CD14-positive monocyte (primary cell): ENCODE results near the gene CARD19. TPM values are rescaled to one million over a fixed set of nuclear protein-coding genes. Genes with fewer than 3 reads are reported as not detected.

ENCODE experiments used
- DNase-seq, 3 donors: peaks; one replicate each; pipeline ENCODE4 v3.0.0-alpha.2; 2011 to 2022
- H2AFZ ChIP-seq: 2 replicates; pipeline ENCODE4 v1.6.0; 2012; ENCODE audit warnings: mild to moderate bottlenecking, low read depth, low read length, inconsistent platforms; ENCODE audit not compliant: insufficient read depth, poor library complexity, severe bottlenecking
- H3K27ac ChIP-seq, 2 donors: 1 replicate in 1 of 2; 2 replicates in 1 of 2; pipeline ENCODE4 v1.5.1; 2012 to 2013; ENCODE audit warnings: low read length in 2 of 2, control low read depth in 1 of 2, inconsistent platforms in 1 of 2, low read depth in 1 of 2, mild to moderate bottlenecking in 1 of 2
- H3K27me3 ChIP-seq, 2 donors: one replicate each; pipeline versions ENCODE4 v1.6.0 to v1.6.1; 2011 to 2013; ENCODE audit warnings: low read length in 2 of 2; ENCODE audit not compliant: control insufficient read depth in 2 of 2, insufficient read depth in 2 of 2
- H3K36me3 ChIP-seq, 2 donors: replicated peaks in 1 of 2; 1 replicate in 1 of 2; 2 replicates in 1 of 2; pipeline versions ENCODE4 v1.5.1 to v1.6.1; 2012 to 2013; ENCODE audit warnings: low read length in 2 of 2, control low read depth in 1 of 2, inconsistent platforms in 1 of 2, mild to moderate bottlenecking in 1 of 2; ENCODE audit not compliant: insufficient read depth in 2 of 2, control insufficient read depth in 1 of 2
- H3K4me1 ChIP-seq, 2 donors: 1 replicate in 1 of 2; 2 replicates in 1 of 2; pipeline versions ENCODE4 v1.5.1 to v1.6.1; 2012 to 2013; ENCODE audit warnings: low read length in 2 of 2, control low read depth in 1 of 2, inconsistent platforms in 1 of 2, mild to moderate bottlenecking in 1 of 2, moderate library complexity in 1 of 2; ENCODE audit not compliant: insufficient read depth in 2 of 2, control insufficient read depth in 1 of 2
- H3K4me2 ChIP-seq: replicated peaks from 2 replicates; pipeline ENCODE3; 2012; ENCODE audit warnings: low read length, moderate library complexity, mild to moderate bottlenecking; ENCODE audit not compliant: poor library complexity, severe bottlenecking; ENCODE audit errors: extremely low read depth
- H3K4me3 ChIP-seq, 3 experiments: fragments of 200-600 bp in 1 of 3; sonication (generic) in 1 of 3; replicated peaks in 1 of 3; 1 replicate in 2 of 3; 2 replicates in 1 of 3; pipeline ENCODE4 v1.5.1; 2011 to 2013; ENCODE audit warnings: low read length in 3 of 3, mild to moderate bottlenecking in 3 of 3, control low read depth in 2 of 3, low read depth in 2 of 3, inconsistent platforms in 1 of 3, moderate library complexity in 1 of 3
- H3K79me2 ChIP-seq: 2 replicates; pipeline ENCODE4 v1.6.0; 2012; ENCODE audit warnings: mild to moderate bottlenecking, control low read depth, inconsistent platforms, low read length, moderate library complexity; ENCODE audit not compliant: insufficient read depth
- H3K9ac ChIP-seq: 2 replicates; pipeline ENCODE4 v1.6.0; 2017; ENCODE audit warnings: low read length, mild to moderate bottlenecking; ENCODE audit not compliant: insufficient read depth, poor library complexity, severe bottlenecking
- H3K9me3 ChIP-seq, 2 donors: replicated peaks in 1 of 2; 1 replicate in 1 of 2; 2 replicates in 1 of 2; pipeline versions ENCODE4 v1.5.1 to v1.6.1; 2012 to 2013; ENCODE audit warnings: low read length in 2 of 2, control low read depth in 1 of 2; ENCODE audit not compliant: control insufficient read depth in 1 of 2, insufficient read depth in 1 of 2
- H4K20me1 ChIP-seq: 2 replicates; pipeline ENCODE4 v1.6.0; 2012; ENCODE audit warnings: mild to moderate bottlenecking, low read length, control low read depth, moderate library complexity; ENCODE audit not compliant: insufficient read depth
- H3K27ac Mint-ChIP-seq, 7 donors: one replicate each; pipeline ENCODE4 v1.8.0; 2020; ENCODE audit warnings: mild to moderate bottlenecking in 7 of 7, mixed read lengths in 7 of 7, moderate library complexity in 6 of 7, inconsistent platforms in 2 of 7
- H3K27me3 Mint-ChIP-seq, 3 donors: one replicate each; pipeline ENCODE4 v1.8.0; 2021 to 2022; ENCODE audit warnings: low read depth in 3 of 3, mild to moderate bottlenecking in 3 of 3, mixed read lengths in 3 of 3, moderate library complexity in 3 of 3, inconsistent platforms in 1 of 3
- H3K36me3 Mint-ChIP-seq, 2 donors: one replicate each; pipeline ENCODE4 v1.8.0; 2020; ENCODE audit warnings: mixed read lengths in 2 of 2, inconsistent platforms in 1 of 2, mild to moderate bottlenecking in 1 of 2
- H3K4me1 Mint-ChIP-seq: one replicate; pipeline ENCODE4 v1.8.0; 2020; ENCODE audit warnings: mild to moderate bottlenecking, mixed read lengths
- H3K4me3 Mint-ChIP-seq, 2 donors: one replicate each; pipeline ENCODE4 v1.8.0; 2020; ENCODE audit warnings: mild to moderate bottlenecking in 2 of 2, mixed read lengths in 2 of 2, moderate library complexity in 1 of 2
- H3K9me3 Mint-ChIP-seq, 7 donors: one replicate each; pipeline ENCODE4 v1.8.0; 2020 to 2022; ENCODE audit warnings: mixed read lengths in 7 of 7, mild to moderate bottlenecking in 6 of 7, moderate library complexity in 6 of 7, inconsistent platforms in 2 of 7
- CTCF ChIP-seq: fragments of 200-600 bp; IDR thresholded peaks from one replicate; pipeline ENCODE4 v1.8.0; 2022; ENCODE audit warnings: antibody characterized with exemption, mild to moderate bottlenecking
- WGBS: methylation state at CpG from one replicate; pipeline ENCODE4 v1.1.5; 2013; ENCODE audit warnings: missing lambda C conversion rate; ENCODE audit not compliant: insufficient coverage; 5-methylcytosine and 5-hydroxymethylcytosine counted together
- intact Hi-C, 2 donors: fragments of 100-400 bp; cut with micrococcal nuclease; formaldehyde crosslinking; loops; one replicate each; pipeline versions ENCODE4 v1.15.0 to v1.15.1; 2023
- polyA plus RNA-seq, 3 donors: library from polyadenylated mRNA; depleted of rRNA in 1 of 3; unstranded in 2 of 3; stranded (reverse) in 1 of 3; fragments of 300-500 nt in 2 of 3; fragments of >200 nt in 1 of 3; fragmentation: Illumina TruSeq in 2 of 3; gene quantifications; 1 replicate in 2 of 3; 2 replicates in 1 of 3; pipeline ENCODE4 v1.2.3, GENCODE V29; 2012 to 2021

CARD19 gene
- polyA plus RNA-seq, 3 donors: 130 to 506 (median 137) TPM

GRCh38 chr9:93065135-93065720, 30.8 kb upstream of the CARD19 start:
- H3K36me3 Mint-ChIP-seq: peaks cover 11 to 29% of the 10 kb centered on the region in 2 donors
- 16% methylated on average over 12 of the region's 15 CpGs for WGBS

More at GRCh38 chr9:93065135-93065720, 30.8 kb upstream of the CARD19 start:
- Histone ChIP-seq H3K4me3 (peak overlapping the region in 1 of 3 experiments; percentile 47), H3K9ac (no peak overlapping the region), H3K36me3 (no peaks in the 10 kb centered on the region), H4K20me1 (no peaks in the 10 kb centered on the region), H3K27me3 (no peaks in the 10 kb centered on the region), H3K9me3 (no peaks in the 10 kb centered on the region), H3K4me2 (peak overlapping the region; percentile 55), H3K79me2 (peaks cover 35% of the 10 kb centered on the region), H2AFZ (peak overlapping the region; percentile 31), H3K4me1 (peaks cover 36 to 54% of the 10 kb centered on the region in 2 donors), H3K27ac (peak overlapping the region; percentile 4 to 49)
- Mint-ChIP-seq H3K27ac (peak overlapping the region in 6 of 7 donors; percentile 19 to 86 (median 76)), H3K4me3 (peak overlapping the region; percentile 9 to 75), H3K9me3 (peaks cover 0 to 3% (median 0%) of the 10 kb centered on the region in 7 donors), H3K27me3 (peaks cover 0 to 7% (median 2%) of the 10 kb centered on the region in 3 donors), H3K4me1 (peaks cover 56% of the 10 kb centered on the region)
- DNase-seq: peak in 1 of 3 donors; percentile 28
- TF ChIP-seq CTCF: no peak
- intact Hi-C loops: loop anchor here in 1 of 2 donors (2.0 kb wide), 1 partner anchor 30 kb away; no protein-coding TSS in a partner anchor
